ENCODE results near the gene CAGE1. TPM values are rescaled to one million over a fixed set of nuclear protein-coding genes. Genes with fewer than 3 reads are reported as not detected.

CAGE1 gene
- total RNA-seq, 4 donors from 2014 or later: not detected

- H3K27ac ChIP-seq: no peak overlapping the region
- H3K36me3 ChIP-seq: peaks cover 0 to 71% (median 6%) of the 10 kb centered on the region in 3 donors
- H3K27me3 ChIP-seq: no peaks in the 10 kb centered on the region
- WGBS, 2 donors: 89 to 91% methylated on average over 6 of the region's 6 CpGs
- H3K9me3 ChIP-seq: no peaks in the 10 kb centered on the region
- TF ChIP-seq CTCF (IDR thresholded peaks at IDR 0.05): no peak
- no peak for TF ChIP-seq POLR2A (IDR thresholded peaks at IDR 0.05)
- TF ChIP-seq EP300 (IDR thresholded peaks at IDR 0.05): no peak
- H3K4me1 ChIP-seq: no peaks in the 10 kb centered on the region
- H3K4me3 ChIP-seq: no peak overlapping the region
- no peak for DNase-seq (ENCODE audit: low spot score in 2 of 2)
Observed at GRCh38 chr6:7418238-7418905, 28.8 kb upstream of the CAGE1 start.

DNA sequence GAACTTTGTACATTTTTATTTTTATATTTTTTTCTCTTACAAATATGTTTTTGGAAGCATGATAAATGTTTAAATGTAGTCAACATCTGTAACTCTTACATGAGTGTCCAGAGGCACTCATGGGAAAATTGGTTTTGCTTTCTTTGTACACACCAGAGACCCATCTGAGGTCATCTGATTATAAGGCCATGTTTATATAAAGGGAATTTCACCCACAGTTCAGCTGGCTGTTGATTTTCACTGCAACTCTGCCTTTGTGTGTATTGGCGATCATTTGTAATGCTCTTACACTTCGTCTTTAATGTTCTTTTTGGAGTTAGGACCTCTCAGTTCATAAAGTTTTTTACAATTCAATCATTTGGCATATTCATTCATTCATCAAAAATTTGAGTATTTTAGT, 28.1 kb upstream of the CAGE1 start:
- H3K4me3 ChIP-seq: no peak overlapping the region
- no peaks in the 10 kb centered on the region for H3K27me3 ChIP-seq
- peaks cover 0 to 76% (median 6%) of the 10 kb centered on the region in 3 donors for H3K36me3 ChIP-seq
- DNase-seq (ENCODE audit: low spot score in 2 of 2): no peak
- no peak overlapping the region for H3K27ac ChIP-seq
- H3K4me1 ChIP-seq: no peaks in the 10 kb centered on the region
- no peaks in the 10 kb centered on the region for H3K9me3 ChIP-seq
- TF ChIP-seq EP300 (IDR thresholded peaks at IDR 0.05): no peak
- TF ChIP-seq CTCF (IDR thresholded peaks at IDR 0.05): no peak
- TF ChIP-seq POLR2A (IDR thresholded peaks at IDR 0.05): no peak
- WGBS, 2 donors: 50 to 63% methylated on average over 2 of the region's 2 CpGs

DNA sequence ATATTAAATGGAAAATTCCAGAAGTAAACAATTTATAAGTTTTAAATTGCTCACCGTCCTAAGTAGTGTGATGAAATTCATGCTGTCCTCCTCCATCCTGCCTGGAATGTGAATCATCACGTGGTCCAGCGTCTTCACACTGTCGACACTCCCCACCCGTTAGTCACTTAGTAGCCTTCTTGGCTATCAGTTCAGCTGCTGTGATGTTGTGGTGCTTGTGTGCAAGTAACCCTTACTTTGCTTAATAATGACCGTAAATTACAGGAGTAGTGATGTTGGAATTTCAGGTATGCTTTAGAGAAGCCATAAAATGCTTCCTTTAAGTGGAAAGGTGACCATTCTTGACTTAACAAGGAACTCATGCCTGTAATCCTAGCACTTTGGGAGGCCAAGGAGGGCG, 25.3 kb upstream of the CAGE1 start:
- Histone ChIP-seq H3K4me1 (no peaks in the 10 kb centered on the region), H3K27ac (no peak overlapping the region), H3K27me3 (no peaks in the 10 kb centered on the region), H3K9me3 (no peaks in the 10 kb centered on the region), H3K4me3 (no peak overlapping the region), H3K36me3 (peaks cover 0 to 97% (median 6%) of the 10 kb centered on the region in 3 donors)
- 78 to 89% methylated on average over 7 of the region's 7 CpGs for WGBS, 2 donors
- no peak for TF ChIP-seq CTCF (IDR thresholded peaks at IDR 0.05)
- TF ChIP-seq POLR2A (IDR thresholded peaks at IDR 0.05): no peak
- no peak for TF ChIP-seq EP300 (IDR thresholded peaks at IDR 0.05)
- DNase-seq (ENCODE audit: low spot score in 2 of 2): no peak

DNA sequence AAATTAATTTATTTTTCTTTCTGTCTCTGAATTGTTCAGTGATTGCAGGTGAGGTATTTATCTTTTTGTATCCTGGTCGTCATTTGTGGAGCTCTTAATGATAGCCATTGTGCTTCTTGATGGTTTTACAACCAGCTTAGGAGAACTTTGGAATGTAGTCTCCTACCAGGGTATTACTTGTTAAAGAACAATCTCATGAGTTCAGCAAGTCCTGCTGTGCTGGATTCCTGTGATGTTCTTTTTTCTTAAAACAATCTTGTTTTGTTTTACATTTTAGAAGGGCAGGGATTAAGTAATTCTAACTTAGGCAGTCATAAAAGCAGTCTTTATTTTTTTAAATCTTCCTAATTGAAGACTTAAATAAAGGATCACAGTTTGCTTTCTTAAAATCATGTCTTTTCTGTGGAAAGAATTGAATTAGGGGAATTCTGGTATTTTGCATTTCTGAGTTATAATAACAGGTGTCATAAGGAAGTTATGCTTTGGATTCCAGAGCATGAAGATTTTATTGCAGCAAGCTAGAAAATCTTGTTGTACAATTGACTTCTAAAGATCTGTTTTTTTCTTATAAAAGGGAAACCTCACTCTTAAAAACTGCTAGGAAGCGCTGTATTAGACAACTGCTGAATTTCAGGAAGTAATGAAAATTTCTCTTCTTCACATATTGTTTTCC, 23.7 kb upstream of the CAGE1 start:
- TF ChIP-seq POLR2A (IDR thresholded peaks at IDR 0.05): no peak
- no peak for TF ChIP-seq EP300 (IDR thresholded peaks at IDR 0.05)
- no peak for TF ChIP-seq CTCF (IDR thresholded peaks at IDR 0.05)
- Histone ChIP-seq H3K9me3 (no peaks in the 10 kb centered on the region), H3K36me3 (peaks cover 0 to 96% (median 6%) of the 10 kb centered on the region in 3 donors), H3K27me3 (no peaks in the 10 kb centered on the region), H3K4me3 (no peak overlapping the region), H3K4me1 (no peaks in the 10 kb centered on the region), H3K27ac (no peak overlapping the region)
- no peak for DNase-seq (ENCODE audit: low spot score in 2 of 2)
- 62 to 76% methylated on average over 2 of the region's 2 CpGs for WGBS, 2 donors

- TF ChIP-seq CTCF (IDR thresholded peaks at IDR 0.05) (no peak), EP300 (IDR thresholded peaks at IDR 0.05) (no peak), POLR2A (IDR thresholded peaks at IDR 0.05) (no peak)
- DNase-seq (ENCODE audit: low spot score in 2 of 2): no peak
- Histone ChIP-seq H3K27ac (no peak overlapping the region), H3K36me3 (peaks cover 0 to 96% (median 6%) of the 10 kb centered on the region in 3 donors), H3K4me3 (no peak overlapping the region), H3K9me3 (no peaks in the 10 kb centered on the region), H3K4me1 (no peaks in the 10 kb centered on the region), H3K27me3 (no peaks in the 10 kb centered on the region)
- 94 to 95% methylated on average over 2 of the region's 2 CpGs for WGBS, 2 donors
Observed at GRCh38 chr6:7411328-7411727, 21.8 kb upstream of the CAGE1 start.

All from tibial nerve (tissue), 4 donors.